ENCODE measurements around the gene KHK. TPM values are rescaled to one million over a fixed set of nuclear protein-coding genes. Genes with fewer than 3 reads are reported as not detected.

Gene KHK
- total RNA-seq, 1 experiment from 2014 or later = 9.3 TPM

DNA sequence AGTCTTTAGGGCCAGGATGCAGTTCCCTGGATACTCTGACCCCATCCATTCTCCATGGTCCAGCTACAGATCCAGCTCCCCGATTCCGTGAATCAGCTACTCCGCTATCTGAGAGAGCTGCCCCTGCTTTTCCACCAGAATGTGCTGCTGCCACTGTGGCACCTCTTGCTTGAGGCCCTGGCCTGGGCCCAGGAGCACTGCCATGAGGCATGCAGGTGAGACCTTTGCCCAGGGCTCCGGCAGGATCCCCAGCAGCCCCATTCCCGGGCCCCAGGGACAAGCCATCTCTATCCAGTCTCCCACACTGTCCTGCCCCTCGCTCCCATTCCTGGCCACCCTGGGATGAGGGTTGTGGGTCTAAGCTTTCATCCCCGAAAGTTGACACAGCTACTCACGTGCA lies 46.3 kb upstream of the KHK start:
- Mint-ChIP-seq H3K4me3 (ENCODE audit: unreplicated experiment) (no peak overlapping the region), H3K27me3 (ENCODE audit: insufficient read depth, unreplicated experiment) (no peaks in the 10 kb centered on the region), H3K36me3 (ENCODE audit: insufficient read depth, unreplicated experiment) (peaks cover 36% of the 10 kb centered on the region), H3K9me3 (ENCODE audit: unreplicated experiment) (no peaks in the 10 kb centered on the region), H3K4me1 (ENCODE audit: low read depth, unreplicated experiment) (no peaks in the 10 kb centered on the region), H3K27ac (ENCODE audit: unreplicated experiment) (no peak overlapping the region)
- TF ChIP-seq, protein P1, sequence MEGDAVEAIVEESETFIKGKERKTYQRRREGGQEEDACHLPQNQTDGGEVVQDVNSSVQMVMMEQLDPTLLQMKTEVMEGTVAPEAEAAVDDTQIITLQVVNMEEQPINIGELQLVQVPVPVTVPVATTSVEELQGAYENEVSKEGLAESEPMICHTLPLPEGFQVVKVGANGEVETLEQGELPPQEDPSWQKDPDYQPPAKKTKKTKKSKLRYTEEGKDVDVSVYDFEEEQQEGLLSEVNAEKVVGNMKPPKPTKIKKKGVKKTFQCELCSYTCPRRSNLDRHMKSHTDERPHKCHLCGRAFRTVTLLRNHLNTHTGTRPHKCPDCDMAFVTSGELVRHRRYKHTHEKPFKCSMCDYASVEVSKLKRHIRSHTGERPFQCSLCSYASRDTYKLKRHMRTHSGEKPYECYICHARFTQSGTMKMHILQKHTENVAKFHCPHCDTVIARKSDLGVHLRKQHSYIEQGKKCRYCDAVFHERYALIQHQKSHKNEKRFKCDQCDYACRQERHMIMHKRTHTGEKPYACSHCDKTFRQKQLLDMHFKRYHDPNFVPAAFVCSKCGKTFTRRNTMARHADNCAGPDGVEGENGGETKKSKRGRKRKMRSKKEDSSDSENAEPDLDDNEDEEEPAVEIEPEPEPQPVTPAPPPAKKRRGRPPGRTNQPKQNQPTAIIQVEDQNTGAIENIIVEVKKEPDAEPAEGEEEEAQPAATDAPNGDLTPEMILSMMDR (IDR thresholded peaks at IDR 0.05; ENCODE audit: insufficient read depth in 1 of 2, low read depth in 1 of 2, low read length in 1 of 2, severe bottlenecking in 1 of 2, unreplicated experiment in 1 of 2) = no peak
- POLR2A ChIA-PET = no interaction called here
- CTCF ChIA-PET = no interaction called here
- intact Hi-C loops (cut with micrococcal nuclease; ENCODE audit: unreplicated experiment) = no loop called here
- DNase-seq = no peak
- Histone ChIP-seq H3K9me3 (no peaks in the 10 kb centered on the region), H3K4me3 (ENCODE audit: low read depth, low read length) (no peak overlapping the region), H3K27me3 (replicated peaks; ENCODE audit: control insufficient read depth, insufficient read depth, low read length) (no peaks in the 10 kb centered on the region), H3K4me1 (no peaks in the 10 kb centered on the region), H3K36me3 (ENCODE audit: control insufficient read depth, insufficient read depth, low read length) (peaks cover 2% of the 10 kb centered on the region)
- BruUV-seq (replicated peaks) = no TSS peak

DNA sequence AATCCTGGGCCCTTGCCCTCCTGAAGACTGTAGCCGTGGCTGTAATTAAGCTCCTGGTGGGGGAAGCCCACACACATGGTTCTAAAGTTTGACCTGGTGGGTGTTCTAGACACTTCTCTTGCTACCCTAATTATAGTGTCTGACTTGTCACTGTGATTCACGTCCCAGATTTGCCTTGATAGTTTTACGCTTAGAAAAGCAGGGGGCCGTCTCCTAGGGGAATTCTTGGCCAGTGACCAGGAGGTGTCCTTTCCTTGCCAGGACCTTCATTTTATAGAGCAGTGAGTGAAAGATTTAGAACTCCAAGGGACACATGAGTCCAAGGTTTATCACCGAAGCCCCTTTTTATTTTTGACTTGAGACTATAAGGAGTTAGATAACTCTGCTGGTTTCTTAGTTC lies 44.8 kb upstream of the KHK start:
- no peaks in the 10 kb centered on the region for H3K9me3 ChIP-seq
- intact Hi-C loops (cut with micrococcal nuclease; ENCODE audit: unreplicated experiment) = no loop called here
- H3K36me3 Mint-ChIP-seq (ENCODE audit: insufficient read depth, unreplicated experiment) = peaks cover 24% of the 10 kb centered on the region
- no peaks in the 10 kb centered on the region for H3K27me3 ChIP-seq (replicated peaks; ENCODE audit: control insufficient read depth, insufficient read depth, low read length)
- H3K27me3 Mint-ChIP-seq (ENCODE audit: insufficient read depth, unreplicated experiment) = no peaks in the 10 kb centered on the region
- BruUV-seq (replicated peaks) = no TSS peak
- no peak for DNase-seq
- H3K4me1 ChIP-seq = no peaks in the 10 kb centered on the region
- ChIA-PET CTCF (no interaction called here), POLR2A (interaction anchor here (1.0 kb wide), 1 partner anchor 9 kb away, joined by 3 read pairs; the partner anchor contains the start of gene TMEM214)
- H3K4me3 ChIP-seq (ENCODE audit: low read depth, low read length) = no peak overlapping the region
- H3K36me3 ChIP-seq (ENCODE audit: control insufficient read depth, insufficient read depth, low read length) = peaks cover 2% of the 10 kb centered on the region
- H3K4me1 Mint-ChIP-seq (ENCODE audit: low read depth, unreplicated experiment) = no peaks in the 10 kb centered on the region
- H3K9me3 Mint-ChIP-seq (ENCODE audit: unreplicated experiment) = no peaks in the 10 kb centered on the region
- H3K4me3 Mint-ChIP-seq (ENCODE audit: unreplicated experiment) = no peak overlapping the region
- TF ChIP-seq, protein P1 (IDR thresholded peaks at IDR 0.05; ENCODE audit: insufficient read depth in 1 of 2, low read depth in 1 of 2, low read length in 1 of 2, severe bottlenecking in 1 of 2, unreplicated experiment in 1 of 2) = no peak
- H3K27ac Mint-ChIP-seq (ENCODE audit: unreplicated experiment) = no peak overlapping the region

DNA sequence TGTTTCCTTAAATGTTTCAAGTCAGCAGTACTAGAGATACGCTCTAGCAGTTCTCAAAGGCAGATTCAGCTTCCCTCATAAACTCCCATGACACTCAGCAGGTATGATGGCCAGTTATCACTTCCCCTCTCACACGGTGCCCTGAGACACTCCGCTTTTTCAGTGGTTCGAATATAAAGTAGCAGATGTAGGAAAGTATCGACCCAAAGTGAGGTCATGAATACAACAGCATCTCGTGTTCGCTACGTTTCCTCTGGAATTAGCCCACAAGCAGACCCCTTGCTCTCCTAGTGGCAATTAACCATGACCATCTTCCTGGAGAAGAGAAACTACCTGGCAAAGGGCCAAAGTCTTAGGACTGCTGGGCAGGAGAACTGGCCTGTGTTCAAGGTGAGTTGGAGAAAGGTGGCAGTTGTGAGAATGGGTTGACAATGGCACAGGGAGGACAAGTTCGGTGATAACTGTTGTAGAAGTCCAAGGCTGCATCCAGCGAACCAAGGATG lies 44.4 kb upstream of the KHK start:
- Mint-ChIP-seq H3K36me3 (ENCODE audit: insufficient read depth, unreplicated experiment) (peaks cover 19% of the 10 kb centered on the region), H3K4me3 (ENCODE audit: unreplicated experiment) (no peak overlapping the region), H3K27ac (ENCODE audit: unreplicated experiment) (no peak overlapping the region), H3K27me3 (ENCODE audit: insufficient read depth, unreplicated experiment) (no peaks in the 10 kb centered on the region), H3K4me1 (ENCODE audit: low read depth, unreplicated experiment) (no peaks in the 10 kb centered on the region), H3K9me3 (ENCODE audit: unreplicated experiment) (no peaks in the 10 kb centered on the region)
- Histone ChIP-seq H3K27me3 (replicated peaks; ENCODE audit: control insufficient read depth, insufficient read depth, low read length) (no peaks in the 10 kb centered on the region), H3K9me3 (no peaks in the 10 kb centered on the region), H3K36me3 (ENCODE audit: control insufficient read depth, insufficient read depth, low read length) (peaks cover 2% of the 10 kb centered on the region), H3K4me3 (ENCODE audit: low read depth, low read length) (no peak overlapping the region), H3K4me1 (no peaks in the 10 kb centered on the region)
- intact Hi-C loops (cut with micrococcal nuclease; ENCODE audit: unreplicated experiment) = no loop called here
- ChIA-PET POLR2A (interaction anchor here (1.0 kb wide), 1 partner anchor 9 kb away, joined by 3 read pairs; the partner anchor contains the start of gene TMEM214), CTCF (no interaction called here)
- TF ChIP-seq, protein P1 (IDR thresholded peaks at IDR 0.05; ENCODE audit: insufficient read depth in 1 of 2, low read depth in 1 of 2, low read length in 1 of 2, severe bottlenecking in 1 of 2, unreplicated experiment in 1 of 2) = no peak
- no TSS peak for BruUV-seq (replicated peaks)
- no peak for DNase-seq
